HEK293 (cell line): ENCODE measurements around the gene CYB5R4.

ENCODE experiments used
- CTCF ChIA-PET: fragments of 350-600 bp; formaldehyde crosslinking; extraction: SDS; loops from one replicate; lab custom pipeline; 2021; ENCODE audit warnings: antibody characterized with exemption; lab: Yijun Ruan, JAX
- POLR2A ChIA-PET: fragments of 300-600 bp; formaldehyde crosslinking; extraction: SDS; loops from one replicate; lab custom pipeline; 2020; ENCODE audit warnings: antibody characterized with exemption, inconsistent platforms; lab: Yijun Ruan, JAX
- H3K27ac ChIP-seq: fragments of 200-500 bp; sonication (Bioruptor generic); 2 replicates; pipeline ENCODE4 v1.5.1; 2014; ENCODE audit warnings: low read depth, low read length, control low read depth, inconsistent platforms; ENCODE audit errors: extremely low read depth
- H3K36me3 ChIP-seq, 2 experiments: fragments of 200-500 bp in 1 of 2; sonication (Bioruptor generic) in 1 of 2; 1 replicate in 1 of 2; 2 replicates in 1 of 2; pipeline ENCODE4 v1.5.1; 2014 to 2017; ENCODE audit warnings: inconsistent platforms in 2 of 2, low read length in 2 of 2; ENCODE audit not compliant: control insufficient read depth in 2 of 2, insufficient read depth in 1 of 2
- H3K4me1 ChIP-seq: fragments of 200-500 bp; sonication (Bioruptor generic); 2 replicates; pipeline ENCODE4 v1.5.1; 2014; ENCODE audit warnings: mild to moderate bottlenecking, low read length, inconsistent platforms; ENCODE audit not compliant: control insufficient read depth, insufficient read depth
- H3K4me3 ChIP-seq: 2 replicates; pipeline ENCODE4 v1.5.1; 2011; ENCODE audit warnings: low read depth, mild to moderate bottlenecking, control low read depth, low read length, moderate library complexity
- H3K9me3 ChIP-seq: fragments of 200-500 bp; sonication (Bioruptor generic); 2 replicates; pipeline ENCODE4 v1.5.1; 2014; ENCODE audit warnings: low read depth, low read length, inconsistent platforms; ENCODE audit not compliant: control insufficient read depth, insufficient read depth
- MYNN ChIP-seq: fragments of 450-650 bp; formaldehyde crosslinking; IDR thresholded peaks from 2 replicates; pipeline ENCODE4 v1.5.1; 2016; ENCODE audit warnings: missing biosample characterization, missing genetic modification characterization, borderline replicate concordance
- PRDM2 ChIP-seq: fragments of 450-650 bp; formaldehyde crosslinking; IDR thresholded peaks from 2 replicates; pipeline ENCODE4 v1.5.1; 2016; ENCODE audit warnings: missing biosample characterization, missing genetic modification characterization, borderline replicate concordance
- ZBTB49 ChIP-seq: fragments of 450-650 bp; formaldehyde crosslinking; IDR thresholded peaks from 2 replicates; pipeline ENCODE4 v1.5.1; 2016; ENCODE audit warnings: missing biosample characterization, missing genetic modification characterization, low read depth
- ZFP37 ChIP-seq: fragments of 450-650 bp; formaldehyde crosslinking; IDR thresholded peaks from 2 replicates; pipeline ENCODE4 v1.5.1; 2016; ENCODE audit warnings: missing biosample characterization, missing genetic modification characterization
- ZNF121 ChIP-seq: fragments of 450-650 bp; formaldehyde crosslinking; IDR thresholded peaks from 2 replicates; pipeline ENCODE4 v1.5.1; 2016; ENCODE audit warnings: missing biosample characterization, missing genetic modification characterization
- ZNF19 ChIP-seq: fragments of 450-650 bp; formaldehyde crosslinking; IDR thresholded peaks from 2 replicates; pipeline ENCODE4; 2016; ENCODE audit warnings: missing biosample characterization, missing genetic modification characterization, low read depth
- ZNF2 ChIP-seq: fragments of 450-650 bp; formaldehyde crosslinking; IDR thresholded peaks from 2 replicates; pipeline ENCODE4 v1.5.1; 2016; ENCODE audit warnings: missing biosample characterization, missing genetic modification characterization
- ZNF202 ChIP-seq: fragments of 450-650 bp; formaldehyde crosslinking; IDR thresholded peaks from 2 replicates; pipeline ENCODE4 v1.5.1; 2016; ENCODE audit warnings: missing biosample characterization, missing genetic modification characterization, borderline replicate concordance
- ZNF433 ChIP-seq: fragments of 450-650 bp; formaldehyde crosslinking; IDR thresholded peaks from 2 replicates; pipeline ENCODE4 v1.5.1; 2016; ENCODE audit warnings: missing biosample characterization, missing genetic modification characterization, low read depth
- ZNF48 ChIP-seq: fragments of 450-650 bp; formaldehyde crosslinking; IDR thresholded peaks from 2 replicates; pipeline ENCODE4 v1.5.1; 2016; ENCODE audit warnings: missing biosample characterization, missing genetic modification characterization
- ZNF529 ChIP-seq: fragments of 450-650 bp; formaldehyde crosslinking; IDR thresholded peaks from 2 replicates; pipeline ENCODE4 v1.5.1; 2017; ENCODE audit warnings: missing genetic modification characterization, missing biosample characterization; ENCODE audit not compliant: insufficient replicate concordance
- ZNF549 ChIP-seq: fragments of 450-650 bp; IDR thresholded peaks from 2 replicates; pipeline ENCODE4 v1.5.1; 2018; ENCODE audit warnings: missing biosample characterization, missing genetic modification characterization, mild to moderate bottlenecking, inconsistent platforms, moderate library complexity
- ZNF677 ChIP-seq: fragments of 450-650 bp; IDR thresholded peaks from 2 replicates; pipeline ENCODE4 v1.5.0; 2018; ENCODE audit warnings: missing biosample characterization, mild to moderate bottlenecking, missing genetic modification characterization, moderate library complexity
- ZXDB ChIP-seq: fragments of 450-650 bp; formaldehyde crosslinking; IDR thresholded peaks from 2 replicates; pipeline ENCODE4 v1.5.1; 2016; ENCODE audit warnings: missing biosample characterization, missing genetic modification characterization
- TF ChIP-seq, protein P1 (sequence below): fragments of 450-650 bp; formaldehyde crosslinking; IDR thresholded peaks from 2 replicates; pipeline ENCODE4 v1.5.1; 2016; ENCODE audit warnings: missing biosample characterization, missing genetic modification characterization
- TF ChIP-seq, protein P2 (sequence below): fragments of 450-650 bp; formaldehyde crosslinking; optimal IDR thresholded peaks from 2 replicates; pipeline ENCODE3; 2016; ENCODE audit warnings: missing biosample characterization, mild to moderate bottlenecking, missing genetic modification characterization
- TF ChIP-seq, protein P3 (sequence below): fragments of 450-650 bp; formaldehyde crosslinking; IDR thresholded peaks from 2 replicates; pipeline ENCODE4 v1.5.1; 2017; ENCODE audit warnings: missing biosample characterization, missing genetic modification characterization
- TF ChIP-seq, protein P4 (sequence below): fragments of 450-650 bp; formaldehyde crosslinking; IDR thresholded peaks from 2 replicates; pipeline ENCODE4 v1.5.1; 2017; ENCODE audit warnings: missing biosample characterization, mild to moderate bottlenecking, missing genetic modification characterization, moderate library complexity

The CYB5R4 gene

GRCh38 chr6:83884523-83884922 lies 25.0 kb downstream of the CYB5R4 start (continued):
- TF ChIP-seq ZBTB49 (tag by site-specific recombination) (no peak), ZNF121 (tag by site-specific recombination) (no peak), MYNN (tag by site-specific recombination) (no peak), ZNF677 (tag by site-specific recombination) (no peak), ZNF2 (tag by site-specific recombination) (peak; percentile 62), ZNF202 (tag by site-specific recombination) (no peak), ZNF529 (tag by site-specific recombination) (no peak), ZNF19 (tag by site-specific recombination) (no peak), ZXDB (tag by site-specific recombination) (no peak)
- TF ChIP-seq, protein P1, sequence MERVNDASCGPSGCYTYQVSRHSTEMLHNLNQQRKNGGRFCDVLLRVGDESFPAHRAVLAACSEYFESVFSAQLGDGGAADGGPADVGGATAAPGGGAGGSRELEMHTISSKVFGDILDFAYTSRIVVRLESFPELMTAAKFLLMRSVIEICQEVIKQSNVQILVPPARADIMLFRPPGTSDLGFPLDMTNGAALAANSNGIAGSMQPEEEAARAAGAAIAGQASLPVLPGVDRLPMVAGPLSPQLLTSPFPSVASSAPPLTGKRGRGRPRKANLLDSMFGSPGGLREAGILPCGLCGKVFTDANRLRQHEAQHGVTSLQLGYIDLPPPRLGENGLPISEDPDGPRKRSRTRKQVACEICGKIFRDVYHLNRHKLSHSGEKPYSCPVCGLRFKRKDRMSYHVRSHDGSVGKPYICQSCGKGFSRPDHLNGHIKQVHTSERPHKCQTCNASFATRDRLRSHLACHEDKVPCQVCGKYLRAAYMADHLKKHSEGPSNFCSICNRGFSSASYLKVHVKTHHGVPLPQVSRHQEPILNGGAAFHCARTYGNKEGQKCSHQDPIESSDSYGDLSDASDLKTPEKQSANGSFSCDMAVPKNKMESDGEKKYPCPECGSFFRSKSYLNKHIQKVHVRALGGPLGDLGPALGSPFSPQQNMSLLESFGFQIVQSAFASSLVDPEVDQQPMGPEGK: no peak
- TF ChIP-seq, all 188 proteins: peak for 15

GRCh38 chr6:83885984-83886383 lies 26.5 kb downstream of the CYB5R4 start:
- CTCF ChIA-PET: interaction anchor here (0.6 to 3.8 kb wide), 10 partner anchors 8 to 536 kb away, joined by 3 to 42 read pairs (median 4); partner anchors contain the start of gene CEP162
- H3K36me3 ChIP-seq: no peaks in the 10 kb centered on the region
- H3K9me3 ChIP-seq: no peaks in the 10 kb centered on the region
- H3K4me3 ChIP-seq: no peak overlapping the region
- H3K4me1 ChIP-seq: peaks cover 11% of the 10 kb centered on the region; the same call in 1 of the 2 replicates
- POLR2A ChIA-PET: interaction anchor here (0.6 kb wide), 1 partner anchor 342 kb away, joined by 3 read pairs; the partner anchor contains the start of gene CEP162
- no peak overlapping the region for H3K27ac ChIP-seq
- no peak for TF ChIP-seq ZNF48
- TF ChIP-seq ZFP37 (tag by site-specific recombination): no peak
- TF ChIP-seq, protein P2, sequence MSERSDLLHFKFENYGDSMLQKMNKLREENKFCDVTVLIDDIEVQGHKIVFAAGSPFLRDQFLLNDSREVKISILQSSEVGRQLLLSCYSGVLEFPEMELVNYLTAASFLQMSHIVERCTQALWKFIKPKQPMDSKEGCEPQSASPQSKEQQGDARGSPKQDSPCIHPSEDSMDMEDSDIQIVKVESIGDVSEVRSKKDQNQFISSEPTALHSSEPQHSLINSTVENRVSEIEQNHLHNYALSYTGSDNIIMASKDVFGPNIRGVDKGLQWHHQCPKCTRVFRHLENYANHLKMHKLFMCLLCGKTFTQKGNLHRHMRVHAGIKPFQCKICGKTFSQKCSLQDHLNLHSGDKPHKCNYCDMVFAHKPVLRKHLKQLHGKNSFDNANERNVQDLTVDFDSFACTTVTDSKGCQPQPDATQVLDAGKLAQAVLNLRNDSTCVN (tag by site-specific recombination): no peak
- TF ChIP-seq, protein P3, sequence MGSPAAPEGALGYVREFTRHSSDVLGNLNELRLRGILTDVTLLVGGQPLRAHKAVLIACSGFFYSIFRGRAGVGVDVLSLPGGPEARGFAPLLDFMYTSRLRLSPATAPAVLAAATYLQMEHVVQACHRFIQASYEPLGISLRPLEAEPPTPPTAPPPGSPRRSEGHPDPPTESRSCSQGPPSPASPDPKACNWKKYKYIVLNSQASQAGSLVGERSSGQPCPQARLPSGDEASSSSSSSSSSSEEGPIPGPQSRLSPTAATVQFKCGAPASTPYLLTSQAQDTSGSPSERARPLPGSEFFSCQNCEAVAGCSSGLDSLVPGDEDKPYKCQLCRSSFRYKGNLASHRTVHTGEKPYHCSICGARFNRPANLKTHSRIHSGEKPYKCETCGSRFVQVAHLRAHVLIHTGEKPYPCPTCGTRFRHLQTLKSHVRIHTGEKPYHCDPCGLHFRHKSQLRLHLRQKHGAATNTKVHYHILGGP (tag by site-specific recombination): no peak
- TF ChIP-seq, protein P4, sequence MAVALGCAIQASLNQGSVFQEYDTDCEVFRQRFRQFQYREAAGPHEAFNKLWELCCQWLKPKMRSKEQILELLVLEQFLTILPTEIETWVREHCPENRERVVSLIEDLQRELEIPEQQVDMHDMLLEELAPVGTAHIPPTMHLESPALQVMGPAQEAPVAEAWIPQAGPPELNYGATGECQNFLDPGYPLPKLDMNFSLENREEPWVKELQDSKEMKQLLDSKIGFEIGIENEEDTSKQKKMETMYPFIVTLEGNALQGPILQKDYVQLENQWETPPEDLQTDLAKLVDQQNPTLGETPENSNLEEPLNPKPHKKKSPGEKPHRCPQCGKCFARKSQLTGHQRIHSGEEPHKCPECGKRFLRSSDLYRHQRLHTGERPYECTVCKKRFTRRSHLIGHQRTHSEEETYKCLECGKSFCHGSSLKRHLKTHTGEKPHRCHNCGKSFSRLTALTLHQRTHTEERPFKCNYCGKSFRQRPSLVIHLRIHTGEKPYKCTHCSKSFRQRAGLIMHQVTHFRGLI (tag by site-specific recombination): no peak
- no peak for TF ChIP-seq PRDM2 (tag by site-specific recombination)
- no peak for TF ChIP-seq ZNF433
- no peak for TF ChIP-seq ZNF549 (tag by site-specific recombination)
- TF ChIP-seq, all 188 proteins: peak for 0
